Common myeloid progenitor, CD34-positive (primary cell): ENCODE results near the gene TOB2.

Experiments used
- CTCF ChIA-PET: fragments of 350-600 bp; sonication (Branson Sonifier 250); formaldehyde crosslinking; loops from one replicate; lab custom pipeline; 2021; ENCODE audit warnings: antibody characterized with exemption; lab: Charles Lee
- POLR2A ChIA-PET: fragments of 350-600 bp; sonication (Branson Sonifier 250); formaldehyde crosslinking; loops from one replicate; lab custom pipeline; 2021; ENCODE audit warnings: antibody characterized with exemption; lab: Charles Lee
- DNase-seq, 3 donors: peaks; one replicate each; pipeline versions ENCODE4 v3.0.0 to v3.0.0-alpha.2; 2013
- H3K27ac ChIP-seq, 2 experiments: 1 replicate in 1 of 2; 2 replicates in 1 of 2; pipeline ENCODE4 v1.7.0; 2013; ENCODE audit warnings: inconsistent platforms in 2 of 2, low read length in 2 of 2, mild to moderate bottlenecking in 2 of 2, low read depth in 1 of 2, moderate library complexity in 1 of 2; ENCODE audit not compliant: severe bottlenecking in 2 of 2, insufficient read depth in 1 of 2, poor library complexity in 1 of 2
- H3K27me3 ChIP-seq, 5 experiments: replicated peaks in 2 of 5; 1 replicate in 3 of 5; 2 replicates in 2 of 5; pipeline versions ENCODE4 v1.6.1 to v1.7.0; 2013; ENCODE audit warnings: low read length in 4 of 5, mild to moderate bottlenecking in 2 of 5, moderate library complexity in 2 of 5, inconsistent platforms in 1 of 5; ENCODE audit not compliant: insufficient read depth in 5 of 5, control insufficient read depth in 4 of 5
- H3K36me3 ChIP-seq, 4 experiments: 1 replicate in 2 of 4; 2 replicates in 2 of 4; pipeline versions ENCODE4 v1.6.1 to v1.7.0; 2013; ENCODE audit warnings: low read length in 3 of 4, control low read depth in 1 of 4, mild to moderate bottlenecking in 1 of 4; ENCODE audit not compliant: control insufficient read depth in 4 of 4, insufficient read depth in 4 of 4
- H3K4me1 ChIP-seq, 4 experiments: 1 replicate in 3 of 4; 2 replicates in 1 of 4; pipeline versions ENCODE4 v1.6.1 to v1.7.1; 2013; ENCODE audit warnings: low read length in 3 of 4, mild to moderate bottlenecking in 3 of 4, control low read depth in 1 of 4, inconsistent platforms in 1 of 4, moderate library complexity in 1 of 4; ENCODE audit not compliant: control insufficient read depth in 4 of 4, insufficient read depth in 4 of 4; ENCODE audit errors: control extremely low read depth in 1 of 4
- H3K4me3 ChIP-seq, 7 experiments: 1 replicate in 4 of 7; 2 replicates in 3 of 7; pipeline versions ENCODE4 v1.5.1 to v1.7.0; 2013; ENCODE audit warnings: mild to moderate bottlenecking in 7 of 7, low read length in 6 of 7, moderate library complexity in 6 of 7, inconsistent platforms in 2 of 7, low read depth in 2 of 7, control low read depth in 1 of 7; ENCODE audit not compliant: insufficient read depth in 4 of 7, control insufficient read depth in 1 of 7; ENCODE audit errors: extremely low read depth in 1 of 7
- H3K9me3 ChIP-seq, 5 experiments: 1 replicate in 4 of 5; 2 replicates in 1 of 5; pipeline versions ENCODE4 v1.6.1 to v1.7.1; 2013; ENCODE audit warnings: low read length in 4 of 5, mild to moderate bottlenecking in 2 of 5, inconsistent platforms in 1 of 5, low read depth in 1 of 5, moderate library complexity in 1 of 5; ENCODE audit not compliant: control insufficient read depth in 4 of 5, insufficient read depth in 2 of 5; ENCODE audit errors: control extremely low read depth in 1 of 5
- WGBS: methylation state at CpG from one replicate; pipeline ENCODE4 v1.1.5; 2013; ENCODE audit not compliant: insufficient coverage; 5-methylcytosine and 5-hydroxymethylcytosine counted together

TOB2 gene

DNA sequence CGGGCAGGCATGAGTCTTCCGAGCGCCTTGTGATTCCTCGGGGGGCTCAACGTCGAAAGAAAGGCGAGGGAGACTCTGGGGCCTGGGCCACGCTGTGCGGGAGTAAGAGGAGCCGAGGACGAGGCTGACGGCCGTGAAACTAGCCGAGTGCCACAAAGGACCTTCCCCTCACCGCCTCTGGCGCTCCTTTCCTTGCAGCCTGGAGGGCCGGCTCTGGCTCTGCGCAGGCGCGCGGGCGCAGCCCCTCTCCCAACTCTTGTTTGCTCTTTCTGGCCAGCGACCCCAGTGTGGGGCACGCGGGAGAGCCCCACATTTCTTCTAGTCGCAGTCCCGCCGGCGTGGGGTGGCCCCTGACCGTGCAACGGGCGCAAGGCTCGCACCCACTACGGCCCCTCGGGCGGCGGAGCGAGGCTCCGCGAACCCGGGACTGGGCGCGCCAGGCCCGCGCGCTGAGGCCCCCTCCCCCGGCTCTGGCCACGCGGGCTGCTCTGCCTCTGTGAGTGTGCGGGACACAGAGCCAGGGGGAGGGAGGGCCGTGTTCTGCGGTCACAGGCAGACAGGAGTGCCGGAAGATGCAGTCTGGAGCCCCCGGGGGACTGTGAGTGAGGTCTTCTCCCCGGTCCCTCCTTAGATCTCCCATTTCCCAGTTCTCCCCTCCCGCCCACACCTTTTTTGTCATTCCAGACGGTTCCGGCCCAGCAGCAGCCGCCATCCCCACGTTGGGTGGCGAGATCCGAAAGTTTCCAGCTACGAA is 1.0 kb upstream of the TOB2 start:
- 0% methylated on average over 47 of the region's 63 CpGs for WGBS
- CTCF ChIA-PET = interaction anchor here (1.1 kb wide), 1 partner anchor 21 kb away, joined by 4 read pairs; the partner anchor contains the start of genes ACO2 and PHF5A
- POLR2A ChIA-PET = interaction anchor here (0.5 to 4.1 kb wide), 7 partner anchors 11 to 1278 kb away, joined by 3 to 34 read pairs (median 6); partner anchors contain the start of genes ACO2 and PHF5A
- peaks cover 11 to 35% (median 29%) of the 10 kb centered on the region in 4 experiments for H3K4me1 ChIP-seq
- peak overlapping the region; percentile 88 to 97 for H3K27ac ChIP-seq
- peak; percentile 62 to 80 (median 73) for DNase-seq
- no peaks in the 10 kb centered on the region for H3K9me3 ChIP-seq
- H3K36me3 ChIP-seq = peaks cover 0 to 7% (median 3%) of the 10 kb centered on the region in 4 experiments
- peak overlapping the region; percentile 85 to 99 (median 93) for H3K4me3 ChIP-seq
- no peaks in the 10 kb centered on the region for H3K27me3 ChIP-seq

DNA sequence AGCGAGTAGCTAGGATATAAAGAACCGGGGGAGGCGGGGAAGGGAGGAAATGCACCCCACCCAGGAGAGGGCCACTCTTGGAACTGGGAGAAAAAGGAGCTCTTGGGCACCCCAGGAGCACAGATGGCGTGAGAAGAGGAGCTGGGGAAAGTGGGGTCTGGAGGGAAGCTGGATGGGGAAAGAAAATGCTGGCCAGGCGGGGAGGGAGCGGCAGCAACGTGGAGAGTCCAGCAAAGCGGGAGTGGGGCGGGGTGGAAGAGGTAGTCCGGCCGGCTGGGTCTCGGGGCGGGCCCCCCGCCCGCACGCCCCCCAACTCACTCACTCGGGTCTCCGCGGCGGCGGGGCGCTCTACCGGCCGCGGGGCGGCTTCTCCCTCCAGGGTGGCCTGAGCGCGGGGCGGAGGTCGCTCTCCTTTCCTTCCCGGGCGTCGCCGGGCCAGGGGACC is 522 bp downstream of the TOB2 start:
- Histone ChIP-seq H3K4me3 (peak overlapping the region; percentile 85 to 99 (median 93)), H3K9me3 (no peaks in the 10 kb centered on the region), H3K27ac (peak overlapping the region; percentile 88 to 97), H3K36me3 (peaks cover 0 to 16% (median 3%) of the 10 kb centered on the region in 4 experiments), H3K4me1 (peaks cover 11 to 35% (median 29%) of the 10 kb centered on the region in 4 experiments), H3K27me3 (no peaks in the 10 kb centered on the region)
- peak in 1 of 3 donors; percentile 15 for DNase-seq
- CTCF ChIA-PET = interaction anchor here (1.1 to 2.1 kb wide), 6 partner anchors 16 to 102 kb away, joined by 3 to 9 read pairs (median 4); partner anchors contain the start of genes ACO2 and PHF5A
- POLR2A ChIA-PET = interaction anchor here (0.6 to 4.1 kb wide), 7 partner anchors 9 to 399 kb away, joined by 3 to 34 read pairs (median 6); partner anchors contain the start of genes ACO2, PHF5A and TEF
- 0% methylated on average over 16 of the region's 34 CpGs for WGBS

DNA sequence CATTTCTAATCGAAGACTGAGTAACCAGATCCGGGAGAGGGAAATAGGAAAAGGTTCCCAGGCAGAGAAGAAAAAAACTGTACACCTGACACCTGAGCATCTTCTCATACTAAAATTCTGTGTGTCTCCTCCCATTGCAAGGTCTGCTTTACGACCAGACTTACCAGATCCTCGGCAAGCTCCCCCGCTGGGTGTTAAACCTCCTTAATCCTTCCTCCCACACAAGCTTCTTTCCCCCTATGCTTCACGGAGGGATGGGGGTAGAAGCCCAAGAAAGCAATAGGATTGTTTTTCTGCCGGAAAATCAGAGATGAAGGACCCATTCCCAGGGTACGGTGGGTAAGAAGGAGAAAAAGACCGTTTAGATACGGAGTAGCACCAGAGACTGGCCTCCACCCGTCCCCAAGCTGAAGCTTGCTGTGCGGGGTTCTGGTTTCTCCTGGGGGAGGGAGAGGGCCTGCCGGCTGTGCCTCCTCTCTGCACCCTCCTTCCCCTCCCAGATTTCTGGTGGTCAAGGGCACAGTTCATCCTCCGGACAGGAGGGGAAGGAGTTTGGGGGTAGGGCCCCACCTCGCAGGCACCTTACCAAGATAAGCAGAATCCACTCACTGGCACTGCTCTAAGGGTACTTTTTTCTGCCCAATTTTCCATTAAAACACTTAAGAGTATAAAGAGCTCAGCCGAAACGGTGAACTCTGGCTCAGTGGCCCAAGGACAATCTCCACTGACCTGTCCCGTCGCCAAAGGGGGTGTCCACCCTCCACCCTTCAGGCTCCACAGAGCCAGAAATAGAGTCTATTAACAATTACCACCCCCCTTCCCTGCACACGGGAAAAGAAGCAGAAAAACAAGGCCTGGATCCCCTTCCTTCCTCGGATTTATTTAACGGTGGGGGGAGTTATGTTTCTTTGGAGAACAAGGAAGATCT is 1.2 kb downstream of the TOB2 start:
- Histone ChIP-seq H3K27me3 (no peaks in the 10 kb centered on the region), H3K9me3 (no peaks in the 10 kb centered on the region), H3K36me3 (peaks cover 0 to 16% (median 3%) of the 10 kb centered on the region in 4 experiments), H3K4me3 (peak overlapping the region; percentile 85 to 99 (median 93)), H3K27ac (peak overlapping the region; percentile 88 to 97), H3K4me1 (peaks cover 11 to 35% (median 29%) of the 10 kb centered on the region in 4 experiments)
- DNase-seq = peak in 1 of 3 donors; percentile 31
- 0% methylated on average over 13 of the region's 22 CpGs for WGBS
- POLR2A ChIA-PET = interaction anchor here (0.6 to 4.1 kb wide), 4 partner anchors 24 to 398 kb away, joined by 3 to 34 read pairs (median 6); partner anchors contain the start of genes ACO2 and PHF5A
- CTCF ChIA-PET = interaction anchor here (1.1 to 2.1 kb wide), 5 partner anchors 17 to 82 kb away, joined by 3 to 9 read pairs (median 4); partner anchors contain the start of genes ACO2 and PHF5A

DNA sequence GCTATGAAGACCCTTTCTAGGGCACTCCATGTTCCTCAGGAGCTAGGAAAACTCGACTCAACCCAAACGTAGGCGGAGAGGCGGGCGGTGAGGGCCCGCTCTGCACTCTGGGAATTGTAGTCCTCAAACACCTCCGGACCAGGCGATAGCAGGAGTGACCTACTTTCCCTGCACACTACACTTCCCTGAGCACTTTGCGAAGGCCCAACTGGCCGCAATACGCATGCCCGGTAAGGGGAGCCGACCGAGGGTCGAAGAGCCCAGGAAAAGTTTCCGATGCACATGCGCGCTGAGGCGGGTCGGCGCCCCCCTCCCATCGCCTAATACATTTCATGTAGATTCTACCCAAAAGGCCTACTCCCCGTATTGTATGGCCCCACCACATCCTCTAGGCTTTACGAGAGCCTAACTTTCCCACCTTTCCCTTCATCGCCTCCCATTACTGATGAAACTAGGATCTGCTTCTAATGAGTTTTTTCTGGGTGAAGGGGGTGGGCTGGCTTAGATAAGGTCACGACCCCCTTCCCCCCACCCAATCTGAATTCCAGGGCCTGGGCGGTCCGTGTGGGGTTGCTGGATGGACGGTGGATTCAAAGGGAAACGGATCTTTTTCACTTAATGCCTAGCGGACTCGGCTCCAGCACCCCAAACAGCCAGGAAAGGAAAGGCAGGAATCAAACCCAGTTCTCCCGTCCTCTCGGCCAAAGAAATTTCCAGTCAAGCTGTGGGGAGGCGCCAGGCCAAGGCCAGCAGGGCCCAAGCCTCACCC is 2.1 kb downstream of the TOB2 start:
- no peaks in the 10 kb centered on the region for H3K27me3 ChIP-seq
- 0% methylated on average over 11 of the region's 35 CpGs for WGBS
- peak overlapping the region; percentile 88 to 97 for H3K27ac ChIP-seq
- H3K4me1 ChIP-seq = peaks cover 11 to 34% (median 29%) of the 10 kb centered on the region in 4 experiments
- peaks cover 0 to 19% (median 5%) of the 10 kb centered on the region in 4 experiments for H3K36me3 ChIP-seq
- ChIA-PET POLR2A (interaction anchor here (4.1 kb wide), 1 partner anchor 25 kb away, joined by 34 read pairs; the partner anchor contains the start of genes ACO2 and PHF5A), CTCF (interaction anchor here (1.6 kb wide), 1 partner anchor 24 kb away, joined by 4 read pairs; the partner anchor contains the start of genes ACO2 and PHF5A)
- H3K4me3 ChIP-seq = peak overlapping the region; percentile 85 to 99 (median 93)
- DNase-seq = peak; percentile 97
- H3K9me3 ChIP-seq = no peaks in the 10 kb centered on the region

DNA sequence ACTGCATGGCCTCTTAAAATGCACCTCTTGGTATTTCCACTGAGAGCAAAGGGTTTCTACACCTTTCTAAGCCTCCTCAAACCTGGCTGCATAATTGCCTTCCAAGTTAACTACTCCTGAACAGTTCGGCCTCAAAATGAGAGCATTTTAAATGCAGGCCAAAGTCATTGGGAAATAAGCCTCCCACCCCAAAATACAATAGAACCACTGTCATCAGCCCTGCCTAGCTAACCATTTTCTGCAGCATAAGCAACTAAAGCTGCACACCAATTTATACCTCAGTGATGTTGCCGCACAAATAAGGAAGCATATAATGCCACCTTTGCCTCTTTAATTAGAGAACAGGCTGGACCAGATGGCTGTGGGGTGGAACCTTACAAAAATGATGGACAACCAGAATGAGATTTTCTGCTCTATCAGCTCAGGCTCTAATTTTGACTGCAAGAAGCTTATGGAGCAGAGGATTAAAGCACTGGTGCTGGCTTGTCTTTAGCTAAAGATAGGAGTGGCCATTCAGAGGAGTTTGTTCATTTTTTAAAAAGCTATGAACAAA is 4.3 kb downstream of the TOB2 start:
- DNase-seq = no peak
- ChIA-PET CTCF (interaction anchor here (1.4 kb wide), 1 partner anchor 16 kb away, joined by 3 read pairs; no protein-coding TSS in a partner anchor), POLR2A (no interaction called here)
- Histone ChIP-seq H3K4me3 (no peak overlapping the region), H3K36me3 (peaks cover 7 to 32% (median 11%) of the 10 kb centered on the region in 4 experiments), H3K9me3 (no peaks in the 10 kb centered on the region), H3K27ac (no peak overlapping the region), H3K27me3 (no peaks in the 10 kb centered on the region), H3K4me1 (peaks cover 1 to 20% (median 16%) of the 10 kb centered on the region in 4 experiments)
- 100% methylated on average over 1 of the region's 2 CpGs for WGBS
